Hypothalamus (tissue), 51 donors: ENCODE results near the gene PRCD.

ENCODE experiments used
- DNase-seq, 51 donors: peaks; one replicate each; lab custom pipeline; 2025; lab: John Stamatoyannopoulos, UW

PRCD gene

DNA sequence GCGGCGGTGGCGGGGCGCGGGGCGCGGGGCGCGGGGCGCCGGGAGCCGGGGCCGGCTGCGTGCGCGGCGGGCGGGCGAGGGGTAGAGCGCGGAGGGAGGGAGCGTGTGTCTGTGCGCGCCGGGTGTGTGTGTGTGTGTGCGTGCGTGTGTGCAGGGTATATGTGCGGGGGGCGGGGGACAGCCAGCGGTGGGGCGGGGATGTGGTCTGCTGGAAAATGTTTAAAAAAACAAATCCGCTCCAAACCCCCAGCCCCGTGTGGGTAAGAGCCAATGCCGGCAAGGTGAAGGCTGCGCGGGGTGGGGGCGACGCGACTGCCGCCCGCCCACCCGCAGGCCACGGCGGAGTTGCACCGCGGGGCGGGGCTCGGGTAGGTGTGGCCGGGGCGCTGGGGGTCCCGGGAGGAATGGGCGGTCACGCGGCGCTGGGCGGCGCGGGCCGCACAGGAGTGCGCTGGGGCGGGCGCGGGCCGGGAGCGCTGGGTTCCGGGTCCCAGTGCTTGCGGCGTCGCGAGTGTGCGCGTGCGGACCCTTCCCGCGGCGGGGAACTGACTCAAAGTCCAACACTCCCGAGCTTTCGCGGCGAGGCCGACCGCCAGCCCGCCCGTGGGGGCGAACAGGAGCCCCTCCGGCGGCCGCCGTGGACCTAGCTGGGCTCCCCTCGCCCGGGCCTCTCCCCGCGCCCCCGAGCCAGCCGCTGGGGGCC lies 2.1 kb upstream of the PRCD start, which contains the start of gene CYGB:
TSS of gene CYGB (minus strand) at position 132 of the 703 bp plus-strand sequence. CDS start 167 bp downstream, outside the sequence.
- DNase-seq = peak in 2 of 51 donors; percentile 17 to 51

GRCh38 chr17:76538281-76538931 lies 1.4 kb upstream of the PRCD start:
- DNase-seq = peak in 2 of 51 donors; percentile 22 to 44

- no peak for DNase-seq
Measured at GRCh38 chr17:76538941-76539570, 788 bp upstream of the PRCD start.

- DNase-seq = peak; percentile 43 to 99 (median 94)
Measured at GRCh38 chr17:76540381-76541300, 797 bp downstream of the PRCD start.

- no peak for DNase-seq
Measured at GRCh38 chr17:76541739-76542454, 2.1 kb downstream of the PRCD start.

DNA sequence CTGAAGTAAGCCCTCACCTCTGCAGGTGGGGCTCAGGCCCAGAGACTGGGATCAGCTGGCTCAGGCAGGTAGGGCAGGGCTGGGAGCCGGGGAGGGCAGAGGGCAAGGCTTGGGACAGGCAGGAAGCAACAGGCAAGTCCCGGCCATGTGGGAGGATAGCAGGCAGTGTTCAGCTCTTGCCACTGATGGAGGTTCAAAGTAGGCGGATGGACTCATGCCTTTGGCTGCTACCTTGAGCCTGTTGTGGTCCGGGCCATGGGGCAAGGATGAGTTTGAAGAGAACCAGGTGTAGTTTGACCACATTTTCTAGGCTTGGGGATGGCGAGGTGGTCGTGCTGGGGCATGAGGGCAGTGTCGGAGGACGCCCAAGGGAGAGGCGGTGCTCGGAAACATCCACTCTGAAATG lies 2.7 kb downstream of the PRCD start:
- no peak for DNase-seq

DNA sequence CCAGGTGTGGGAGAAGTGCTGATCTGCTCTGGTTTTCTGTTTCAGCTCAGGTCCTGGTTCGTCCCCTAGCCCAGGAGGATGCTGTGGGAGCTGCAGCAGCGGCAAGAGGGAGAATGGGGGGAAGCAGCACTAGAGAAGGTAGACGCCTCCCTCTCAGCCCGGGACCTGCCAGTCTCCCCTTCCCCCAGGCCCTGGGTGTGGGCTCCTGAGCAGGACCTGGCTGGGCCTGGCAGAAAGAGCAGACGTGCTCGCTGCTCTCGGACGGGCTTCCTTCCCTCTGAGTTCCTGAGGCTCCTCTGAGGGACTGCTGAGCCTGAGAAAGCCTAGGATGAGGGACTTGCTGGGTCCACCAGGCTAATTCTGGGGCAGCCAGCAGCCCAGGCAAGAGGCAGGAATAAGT lies 3.1 kb downstream of the PRCD start:
- peak in 1 of 51 donors; percentile 61 for DNase-seq

DNA sequence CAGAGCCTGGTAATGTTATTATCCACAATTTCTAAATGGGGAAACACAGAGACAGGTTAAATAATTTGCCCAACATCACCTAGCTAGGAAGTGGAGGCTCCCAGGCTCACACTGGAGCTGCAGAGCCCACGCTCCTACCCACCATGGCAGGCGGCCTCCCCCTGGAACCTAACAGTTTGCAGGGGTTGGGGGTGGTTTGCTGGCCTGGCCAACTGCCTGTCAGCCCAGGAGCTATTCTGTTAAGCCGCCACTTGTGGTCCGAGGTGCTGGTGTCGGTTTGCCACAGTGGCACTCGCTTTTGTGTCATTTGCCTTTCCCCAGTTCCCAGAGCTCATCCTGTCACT lies 3.6 kb downstream of the PRCD start:
- DNase-seq = peak in 1 of 51 donors; percentile 56

DNA sequence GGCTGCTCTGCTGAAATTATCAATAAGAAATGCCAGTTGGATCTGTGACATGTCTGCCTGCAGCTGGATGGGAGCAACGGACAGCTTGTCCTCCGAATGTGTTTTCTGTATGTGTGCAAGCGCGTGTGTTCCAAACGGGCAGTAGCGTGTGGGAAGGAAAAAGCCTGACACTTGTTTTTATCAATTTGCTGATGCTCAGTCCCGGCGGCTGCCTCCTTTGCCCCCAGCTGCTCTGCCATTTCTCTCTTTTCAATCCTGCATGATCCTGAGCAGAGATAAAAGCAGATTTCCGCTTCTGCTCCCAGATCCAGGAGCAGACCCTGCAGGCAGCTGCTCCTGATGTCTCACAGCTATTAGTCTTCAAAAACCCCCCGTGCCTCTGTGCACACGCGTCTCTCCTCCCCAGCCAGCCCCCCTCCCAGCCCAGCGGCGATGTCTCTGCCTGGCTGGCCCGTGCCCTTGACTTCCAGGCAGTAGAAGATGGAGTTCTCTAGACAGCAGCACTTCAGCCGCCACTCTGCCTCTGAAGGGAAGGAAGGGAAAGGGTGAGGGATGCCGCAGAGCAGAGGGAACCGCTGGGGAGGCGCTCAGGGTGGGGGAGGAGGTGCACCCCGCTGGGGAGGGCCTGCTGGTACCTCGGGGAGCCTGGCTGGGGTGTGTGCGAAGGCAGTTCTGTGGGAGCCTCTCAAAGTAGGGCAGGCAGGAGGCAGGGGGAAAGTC lies 4.1 kb downstream of the PRCD start:
- peak in 39 of 51 donors; percentile 32 to 87 (median 60) for DNase-seq

DNA sequence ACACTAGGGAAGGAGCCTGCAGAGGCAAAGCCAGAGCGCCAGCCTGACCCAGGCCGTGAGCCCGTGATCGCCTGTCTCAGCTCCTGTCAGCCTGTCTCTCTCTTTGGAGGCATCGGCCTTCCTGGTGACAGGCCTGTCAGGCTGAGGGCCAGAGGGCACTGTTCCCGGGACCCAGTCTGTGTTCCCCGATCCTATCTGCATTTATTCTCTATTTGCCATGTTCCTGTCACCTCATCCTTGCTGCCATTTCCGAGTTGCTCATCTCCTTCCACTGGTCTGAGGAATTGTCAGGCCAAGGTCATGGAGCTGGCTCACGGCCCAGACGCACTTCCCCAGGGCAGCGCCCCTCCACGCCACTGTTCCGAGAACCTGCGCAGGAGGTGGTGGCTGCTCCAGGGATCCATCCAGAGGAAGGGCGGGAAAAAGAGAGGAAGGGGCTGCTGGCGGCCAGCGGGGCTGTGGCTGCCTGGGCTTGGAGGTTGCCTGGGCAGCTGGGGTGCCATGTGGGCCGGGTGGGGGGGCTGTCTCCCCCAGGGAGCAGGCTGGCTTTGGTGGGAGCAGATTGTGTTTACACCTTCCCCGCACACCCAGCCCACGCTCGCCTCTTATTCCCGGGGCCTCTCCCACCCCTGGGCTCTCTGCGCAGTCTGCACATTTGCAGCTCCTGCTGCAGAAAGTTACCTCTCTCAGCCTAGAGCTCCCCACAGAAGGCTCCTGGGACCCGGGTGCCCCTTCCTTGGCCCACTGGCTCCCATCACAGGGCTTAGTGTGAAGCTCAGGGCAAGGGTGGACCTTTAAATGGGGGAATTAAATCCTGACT lies 4.9 kb downstream of the PRCD start:
- peak in 18 of 51 donors; percentile 40 to 87 (median 71) for DNase-seq

DNA sequence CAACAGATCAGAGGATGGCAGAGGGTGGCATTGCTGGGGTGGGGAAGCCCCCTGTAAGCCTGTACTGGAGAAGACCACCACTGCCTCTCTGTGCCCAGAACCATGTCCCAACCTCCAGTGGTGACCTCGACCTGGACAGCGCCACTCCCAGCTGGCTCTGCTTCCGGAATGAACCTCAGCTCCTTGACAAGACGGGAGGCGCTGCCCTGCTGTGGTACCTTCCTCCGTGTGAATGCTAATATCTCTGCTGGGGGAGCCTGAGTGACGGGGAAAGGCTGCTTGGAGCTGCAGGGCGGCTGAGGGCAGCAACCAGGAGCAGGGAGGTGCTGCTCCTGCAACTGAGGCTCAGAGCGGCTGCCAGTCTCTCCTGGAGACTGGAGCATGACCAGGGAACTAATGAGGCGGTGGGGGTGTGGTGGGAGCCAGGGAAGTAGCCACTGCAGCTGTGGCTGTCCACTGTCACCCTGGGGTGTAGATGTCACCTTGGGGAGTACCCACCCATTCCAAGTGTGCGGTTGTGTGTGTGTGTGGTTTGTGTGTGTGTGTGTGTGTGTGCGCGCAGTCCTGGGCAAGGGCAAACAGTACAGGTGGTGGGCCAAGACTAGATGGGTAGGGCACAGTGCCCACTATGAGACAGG lies 6.2 kb downstream of the PRCD start:
- DNase-seq = peak in 4 of 51 donors; percentile 18 to 45 (median 34)

- DNase-seq = no peak
Measured at GRCh38 chr17:76546556-76547182, 6.8 kb downstream of the PRCD start.

DNA sequence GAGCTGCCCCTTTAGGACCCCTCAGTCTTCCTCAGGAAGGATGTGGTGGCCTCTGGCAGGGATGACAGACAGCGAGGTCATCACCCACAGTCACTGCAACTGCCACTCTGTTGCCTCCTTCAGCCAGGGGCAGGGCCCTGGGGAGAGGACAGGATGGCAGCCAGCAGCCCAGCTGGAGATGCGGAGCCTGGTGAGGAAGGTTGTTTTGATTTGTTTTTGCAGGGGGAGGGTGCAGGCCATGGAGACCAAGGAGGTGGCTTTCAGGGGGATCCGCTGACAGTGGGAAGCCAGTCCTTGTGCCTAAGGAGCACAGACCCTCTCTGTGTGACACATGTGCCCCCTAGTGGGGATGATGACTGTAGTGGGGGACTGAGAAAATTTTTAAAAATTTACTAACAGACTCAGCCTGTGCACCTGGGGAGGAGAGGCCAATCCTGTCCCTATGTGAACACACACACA lies 7.4 kb downstream of the PRCD start:
- DNase-seq = peak in 36 of 51 donors; percentile 23 to 77 (median 48)

- no peak for DNase-seq
Measured at GRCh38 chr17:76547642-76548202, 7.9 kb downstream of the PRCD start.

GRCh38 chr17:76548378-76549214 lies 8.8 kb downstream of the PRCD start:
- DNase-seq = no peak

GRCh38 chr17:76549215-76549518 lies 9.3 kb downstream of the PRCD start:
- no peak for DNase-seq
